ENCODE measurements around the gene EHMT2.
"Not testable (repeated sequence)": the region's sequence is repeated elsewhere in the genome, so short reads cannot be mapped to it uniquely, and the experiment has no call there.

EHMT2 gene

DNA sequence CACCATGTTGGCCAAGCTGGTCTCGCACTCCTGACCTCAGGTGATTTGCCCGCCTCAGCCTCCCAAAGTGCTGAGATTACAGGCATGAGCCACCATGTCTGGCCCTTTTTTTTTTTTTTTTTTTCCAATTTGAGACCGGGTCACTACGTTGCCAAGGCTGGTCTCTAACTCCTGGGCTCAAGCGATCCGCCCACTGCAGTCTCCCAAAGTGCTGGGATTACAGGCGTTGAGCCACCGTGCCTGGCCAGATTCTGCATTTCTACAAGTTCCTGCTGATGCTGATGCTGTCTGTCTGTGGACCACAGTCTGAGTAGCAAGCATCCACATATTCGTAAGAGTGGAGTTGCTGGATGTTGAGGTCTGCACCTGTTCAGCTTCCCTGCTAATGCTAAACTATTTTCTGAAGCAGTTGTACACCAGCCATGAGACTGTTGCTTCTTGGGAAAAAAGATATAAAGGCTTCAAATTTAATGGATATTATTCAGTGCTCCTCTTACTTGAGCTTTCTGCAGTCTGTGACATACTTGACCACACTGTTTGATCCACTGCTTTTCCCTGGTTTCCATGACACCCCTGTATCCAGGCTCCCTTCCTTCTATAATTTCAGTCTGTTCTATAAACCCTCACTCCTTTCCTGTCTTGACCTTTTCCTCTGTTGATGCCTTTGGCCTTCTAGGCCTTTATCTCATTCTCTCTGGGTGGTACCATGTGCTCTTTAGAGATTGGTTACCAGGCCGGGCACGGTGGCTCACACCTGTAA is 14.5 kb upstream of the EHMT2 start:
- FAIRE-seq = no peak

DNA sequence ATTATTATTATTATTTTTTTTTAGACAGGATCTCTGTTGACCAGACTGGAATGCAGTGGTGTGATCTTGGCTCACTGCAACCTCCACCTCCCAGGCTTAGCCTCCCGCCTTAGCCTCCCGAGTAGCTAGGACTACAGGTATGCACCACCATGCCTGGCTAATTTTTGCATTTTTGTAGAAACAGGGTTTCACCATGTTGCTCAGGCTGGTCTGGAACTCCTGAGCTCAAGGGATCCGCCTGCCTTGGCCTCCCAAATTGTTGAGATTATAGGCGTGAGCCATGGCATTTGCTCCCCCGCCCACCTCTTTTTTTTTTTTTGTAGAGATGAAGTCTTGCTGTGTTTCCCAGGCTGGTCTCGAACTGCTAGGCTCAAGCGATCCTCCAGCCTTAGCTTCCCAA is 11.8 kb upstream of the EHMT2 start:
- not testable (repeated sequence) for FAIRE-seq

DNA sequence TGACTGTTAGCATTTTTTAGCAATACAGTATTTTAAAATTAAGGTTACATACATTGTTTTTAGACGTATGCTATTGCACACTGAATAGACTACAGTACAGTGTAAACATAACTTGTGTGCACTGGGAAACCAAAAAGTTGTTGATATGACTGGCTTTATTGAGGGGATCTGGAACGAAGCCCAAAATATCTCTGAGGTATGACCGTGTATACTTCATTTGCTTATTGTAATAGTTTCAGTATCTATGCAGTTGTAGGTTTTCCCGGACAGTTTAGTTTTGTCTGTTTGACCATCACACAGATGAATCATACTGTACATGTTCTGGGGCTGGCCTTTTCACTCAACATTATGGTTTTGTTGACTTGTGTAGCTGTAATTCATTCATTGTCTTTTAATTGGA is 11.3 kb upstream of the EHMT2 start:
- FAIRE-seq = no peak

DNA sequence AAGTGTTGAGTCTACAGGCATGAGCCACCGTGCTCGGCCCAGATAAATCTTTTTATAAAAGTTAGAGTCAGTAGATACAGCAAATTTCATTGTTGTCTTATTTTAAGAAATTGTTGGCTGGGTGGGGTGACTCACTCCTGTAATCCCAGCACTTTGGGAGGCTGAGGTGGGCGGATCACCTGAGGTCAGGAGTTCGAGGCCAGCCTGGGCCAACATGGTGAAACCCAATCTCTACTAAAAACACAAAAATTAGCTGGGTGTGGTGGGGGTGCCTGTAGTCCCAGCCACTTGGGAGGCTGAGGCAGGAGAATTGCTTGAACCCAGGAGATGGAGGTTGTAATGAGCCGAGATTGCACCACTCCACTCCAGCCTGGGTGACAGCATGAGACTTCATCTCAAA is 10.8 kb upstream of the EHMT2 start:
- FAIRE-seq = not testable (repeated sequence)

DNA sequence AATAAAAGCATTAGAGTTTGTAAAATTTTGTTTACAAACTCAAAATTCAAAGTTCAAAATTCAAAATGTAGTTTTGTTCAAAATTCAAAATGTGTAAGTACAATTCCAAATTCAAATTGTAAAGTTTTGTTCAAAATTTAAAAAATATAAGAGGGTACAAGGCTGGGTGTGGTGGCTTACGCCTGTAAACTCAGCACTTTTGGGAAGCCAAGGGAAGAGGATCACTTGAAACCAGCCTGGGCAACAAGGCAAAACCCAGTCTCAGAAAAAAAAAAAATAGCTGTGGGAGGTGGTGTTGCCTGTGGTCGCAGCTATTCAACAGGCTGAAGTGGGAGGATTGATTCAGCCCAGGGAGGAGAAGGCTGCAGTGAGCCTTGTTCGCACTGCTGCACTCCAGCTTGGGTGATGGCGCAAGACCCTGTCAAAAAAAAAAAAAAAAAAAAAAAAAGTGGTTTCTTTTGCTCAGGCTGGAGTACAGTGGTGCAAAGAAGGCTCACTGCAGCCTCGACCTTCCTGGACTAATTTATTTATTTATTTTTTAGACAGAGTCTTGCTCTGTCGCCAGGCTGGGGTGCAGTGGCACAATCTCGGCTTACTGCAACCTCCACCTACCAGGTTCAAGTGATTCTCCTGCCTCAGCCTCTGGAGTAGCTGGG is 9.8 kb upstream of the EHMT2 start:
- no peak for FAIRE-seq

DNA sequence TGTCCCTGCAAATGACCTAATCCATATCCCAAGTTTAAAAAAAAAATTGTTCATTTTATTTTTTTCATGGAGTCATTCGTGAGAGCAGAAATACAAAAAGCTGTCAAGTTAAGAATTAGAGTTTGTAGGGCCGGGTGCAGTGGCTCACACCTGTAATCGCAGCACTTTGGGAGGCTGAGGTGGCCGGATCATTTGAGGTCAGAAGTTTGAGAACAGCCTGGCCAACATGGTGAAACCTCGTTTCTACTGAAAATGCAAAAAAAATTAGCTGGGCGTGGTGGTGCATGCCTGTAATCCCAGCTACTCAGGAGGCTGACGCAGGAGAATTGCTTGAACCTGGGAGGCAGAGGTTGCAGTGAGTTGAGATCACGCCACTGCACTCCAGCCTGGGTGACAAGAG is 9.2 kb upstream of the EHMT2 start:
- FAIRE-seq = not testable (repeated sequence)

DNA sequence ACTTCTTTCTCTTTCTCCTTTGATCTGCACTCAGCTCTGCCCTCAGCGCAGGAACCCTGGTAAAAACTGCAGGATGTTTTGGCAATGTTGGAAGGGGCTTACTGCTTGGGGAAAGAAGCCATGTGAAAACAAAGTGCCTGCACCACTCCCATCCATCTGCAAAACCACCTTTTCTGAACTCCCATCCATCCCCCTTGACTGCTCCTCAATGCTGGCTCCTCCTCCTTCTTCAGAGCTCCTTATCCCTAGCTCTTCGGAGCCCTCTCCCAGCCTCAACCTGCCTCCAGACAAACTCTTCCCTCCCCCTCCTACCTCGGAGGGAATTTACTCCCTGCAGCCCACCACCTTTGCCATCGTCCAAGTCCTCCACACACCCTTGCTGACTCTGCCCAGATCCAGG is 8.6 kb upstream of the EHMT2 start:
- FAIRE-seq = no peak

DNA sequence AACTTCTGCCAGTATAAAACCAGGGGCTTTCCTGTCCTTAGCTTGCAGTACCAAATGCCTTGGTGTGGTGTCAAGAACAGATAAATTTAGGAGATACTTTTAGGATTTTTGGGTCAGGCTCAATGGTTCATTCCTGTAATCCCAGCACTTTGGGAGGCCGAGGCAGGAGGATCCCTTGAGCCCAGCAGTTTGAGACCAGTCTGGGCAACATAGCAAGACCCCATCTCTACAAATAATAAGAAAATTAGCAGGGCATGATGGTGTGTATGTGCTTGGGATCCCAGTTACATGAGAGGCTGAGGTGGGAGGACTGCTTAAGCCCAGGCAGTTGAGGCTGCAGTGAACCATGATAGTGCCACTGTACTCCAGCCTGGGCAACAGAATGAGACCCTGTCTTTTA is 7.5 kb upstream of the EHMT2 start:
- FAIRE-seq = no peak

DNA sequence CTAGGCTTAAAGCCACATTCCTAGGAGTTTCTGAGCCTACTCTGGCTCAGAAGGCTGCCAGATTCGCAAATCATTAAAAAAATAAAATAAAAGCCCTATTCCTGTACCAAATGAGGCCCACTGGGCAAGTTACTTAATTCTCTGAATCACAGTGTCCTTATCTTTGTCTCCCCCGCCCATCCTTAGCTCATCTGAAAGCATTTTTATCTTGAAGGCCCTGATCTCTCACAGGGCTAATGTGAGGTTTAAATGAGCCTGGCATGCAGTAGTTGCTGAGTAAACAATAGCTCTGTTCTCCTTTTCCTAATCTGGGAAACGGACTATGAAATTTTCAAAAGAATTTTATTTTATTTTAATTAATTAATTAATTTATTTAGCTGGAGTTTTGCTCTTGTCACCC is 6.5 kb upstream of the EHMT2 start:
- FAIRE-seq = no peak

DNA sequence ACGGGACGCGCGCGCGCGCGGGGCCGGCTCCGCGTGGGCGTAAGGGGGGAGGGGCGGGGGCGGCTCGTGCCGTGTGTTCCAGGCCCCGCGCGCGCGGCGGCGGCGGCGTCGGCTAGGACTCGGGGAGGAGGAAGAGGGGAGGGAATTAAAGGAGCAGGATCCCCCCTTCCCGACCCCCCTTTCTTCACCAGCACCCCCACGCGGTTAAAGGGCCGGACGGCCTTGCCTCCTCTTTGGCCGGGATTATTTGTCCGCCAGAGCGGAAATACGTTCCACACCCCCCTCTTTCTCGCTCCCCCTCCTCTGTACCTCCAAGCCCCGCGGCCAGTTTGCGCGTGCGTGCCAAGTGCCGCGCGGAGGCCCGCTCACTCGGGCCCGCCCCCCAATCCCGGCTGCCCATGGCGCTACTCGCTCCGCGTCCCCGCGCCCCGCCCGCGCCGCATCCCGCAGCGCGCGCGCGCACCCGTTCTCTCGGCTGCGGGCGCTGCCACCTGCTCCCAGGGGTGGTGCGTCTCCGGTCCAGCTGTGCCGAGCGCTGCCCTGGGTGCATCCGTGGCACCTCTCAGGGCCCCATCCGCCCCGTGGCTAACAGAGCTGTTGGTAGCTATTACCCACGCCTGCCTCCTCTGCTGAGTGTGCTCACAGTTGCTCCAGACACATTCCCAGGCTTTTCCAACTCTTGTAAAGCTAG is 4.6 kb upstream of the EHMT2 start, which contains the start of gene ZBTB12:
TSS of gene ZBTB12 (minus strand) at position 134 of the 691 bp plus-strand sequence. CDS start 781 bp downstream, outside the sequence.
- no peak for FAIRE-seq

DNA sequence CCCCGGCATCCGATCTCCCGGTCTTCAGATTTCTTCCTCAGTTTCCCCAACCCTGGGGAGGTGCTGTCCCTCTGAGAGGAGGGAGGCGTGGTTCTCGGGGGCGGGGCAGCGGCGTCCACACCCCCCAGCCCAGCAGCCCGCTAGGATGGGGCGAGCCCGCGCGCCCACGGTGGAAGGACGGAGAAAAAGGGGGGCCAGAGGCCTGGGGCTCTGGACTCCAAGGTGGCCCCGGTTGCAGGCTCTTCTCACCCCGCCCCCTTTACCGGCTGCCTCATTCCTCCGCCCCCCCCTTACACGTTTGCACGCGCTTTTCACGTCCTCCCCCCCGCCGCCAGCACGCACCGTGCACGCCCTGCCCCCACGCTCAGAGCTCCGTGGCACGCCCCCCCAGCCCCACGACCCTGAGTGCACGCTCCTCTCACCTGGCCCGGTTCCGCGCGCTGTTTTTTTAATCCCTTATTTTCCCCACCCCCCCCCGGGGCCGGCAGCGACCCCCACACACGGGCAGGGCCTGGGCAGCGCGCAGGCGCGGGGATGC is 4.0 kb upstream of the EHMT2 start:
- FAIRE-seq = no peak

DNA sequence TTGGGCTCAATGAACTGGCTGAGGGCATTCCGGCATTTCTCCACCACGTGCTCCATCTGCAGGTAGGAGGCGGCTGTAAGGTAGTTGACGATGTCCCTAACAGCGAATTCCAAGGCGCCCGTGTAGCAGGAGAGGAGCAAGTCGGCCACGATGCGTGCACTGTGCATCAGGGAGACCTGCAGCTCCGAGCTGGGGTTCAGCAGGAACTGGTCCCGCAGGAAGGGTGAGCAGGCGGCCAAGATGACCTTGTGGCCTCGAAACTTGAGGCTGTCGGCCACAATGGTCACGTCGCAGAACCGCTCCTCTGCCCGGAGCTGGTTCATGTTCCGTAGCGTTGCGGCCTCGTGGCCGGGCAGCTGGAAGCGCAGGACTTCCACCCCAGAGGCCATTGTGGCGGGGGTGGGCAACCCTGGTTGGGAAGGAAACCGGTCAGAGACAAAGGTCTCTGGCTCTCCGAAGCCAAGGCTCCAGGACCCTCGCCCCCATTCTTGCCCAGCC is 3.5 kb upstream of the EHMT2 start:
- FAIRE-seq = no peak

DNA sequence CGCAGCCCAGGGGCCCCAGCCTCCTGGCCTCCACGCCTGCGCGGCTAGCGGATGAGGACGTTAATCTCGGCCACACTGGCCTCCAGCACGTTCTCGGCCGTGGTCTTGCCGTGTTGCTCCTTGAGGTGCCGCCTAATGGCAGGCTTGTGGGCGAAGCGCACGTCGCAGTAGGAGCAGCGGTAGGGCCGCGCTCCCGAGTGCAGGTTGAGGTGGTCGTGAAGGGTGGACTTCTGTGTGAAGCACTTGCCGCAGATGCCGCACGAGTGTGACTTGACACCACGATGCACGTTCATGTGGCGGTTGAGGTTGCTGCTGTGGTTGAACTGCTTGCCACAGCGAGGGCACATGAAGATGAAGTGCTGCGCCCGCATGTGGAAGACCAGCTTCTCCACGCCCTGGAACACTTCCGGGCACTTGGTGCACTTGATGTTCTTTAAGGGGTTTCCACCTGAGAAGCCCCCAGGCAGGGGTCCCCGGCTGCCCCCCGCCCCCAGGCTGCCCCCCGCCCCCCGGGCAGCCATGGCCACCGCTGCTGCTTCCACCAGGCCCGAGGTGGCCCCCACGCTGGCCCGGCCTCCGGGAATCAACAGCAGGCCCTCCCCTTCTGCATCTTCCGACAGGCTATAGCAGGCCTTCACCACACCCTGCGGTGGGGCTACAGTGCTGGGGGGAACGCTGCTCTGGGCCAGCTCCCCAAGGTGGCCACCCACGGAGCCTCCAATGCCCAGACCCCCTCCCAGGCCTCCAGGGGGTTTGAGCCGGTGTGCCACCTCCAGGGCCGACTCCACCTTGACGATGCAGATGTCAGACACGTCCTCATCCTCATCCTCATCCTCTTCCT is 2.6 kb upstream of the EHMT2 start:
- no peak for FAIRE-seq

DNA sequence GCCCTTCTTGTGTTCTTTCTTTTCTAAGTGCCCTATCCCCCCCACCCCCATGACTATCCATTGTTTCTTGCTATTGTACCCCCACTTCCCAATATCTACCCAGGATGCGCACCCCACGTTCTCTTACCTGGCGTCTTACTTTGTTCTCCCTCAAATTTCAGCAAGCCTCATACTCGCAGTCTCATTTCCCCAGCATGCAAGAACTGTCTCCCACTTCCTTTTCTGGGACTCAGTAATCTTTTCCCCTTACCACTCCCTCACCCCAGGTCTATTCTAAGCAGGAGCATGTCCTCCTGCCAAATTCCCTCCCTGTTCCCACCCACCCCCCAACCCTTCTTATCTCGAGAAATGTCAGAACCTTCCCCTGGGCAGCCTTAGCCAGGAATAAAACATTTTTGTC is 1.7 kb upstream of the EHMT2 start:
- FAIRE-seq = no peak

DNA sequence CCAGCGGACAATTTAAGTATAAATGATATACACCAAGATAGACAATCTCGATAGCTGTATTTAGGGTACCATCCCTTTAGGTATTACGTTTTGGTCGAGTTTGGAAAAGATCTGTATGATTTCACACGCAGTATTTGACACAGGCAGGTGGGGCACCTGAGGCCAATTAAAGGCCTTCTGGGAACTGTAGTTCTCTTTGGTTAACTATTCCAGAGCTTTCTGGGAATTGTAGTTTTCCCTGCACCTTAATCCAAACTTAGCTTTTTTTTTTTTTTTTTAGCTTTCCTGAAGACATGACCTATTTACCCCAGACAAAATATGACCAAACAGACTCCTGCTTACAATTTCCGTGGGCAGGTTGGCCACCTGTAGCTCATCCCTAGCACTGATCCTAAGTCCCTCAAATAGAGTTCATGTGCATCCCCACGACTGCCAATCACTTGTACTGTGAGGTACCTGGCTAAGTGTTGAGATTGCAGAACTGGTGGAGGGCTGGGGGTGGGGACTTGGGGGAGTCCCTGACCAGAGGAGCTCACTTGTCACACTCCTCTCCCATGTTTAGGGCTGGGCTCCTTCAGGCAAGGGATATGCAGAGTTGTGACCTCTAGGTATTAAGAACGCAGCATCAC is 999 bp upstream of the EHMT2 start:
- peak; percentile 91 for FAIRE-seq

DNA sequence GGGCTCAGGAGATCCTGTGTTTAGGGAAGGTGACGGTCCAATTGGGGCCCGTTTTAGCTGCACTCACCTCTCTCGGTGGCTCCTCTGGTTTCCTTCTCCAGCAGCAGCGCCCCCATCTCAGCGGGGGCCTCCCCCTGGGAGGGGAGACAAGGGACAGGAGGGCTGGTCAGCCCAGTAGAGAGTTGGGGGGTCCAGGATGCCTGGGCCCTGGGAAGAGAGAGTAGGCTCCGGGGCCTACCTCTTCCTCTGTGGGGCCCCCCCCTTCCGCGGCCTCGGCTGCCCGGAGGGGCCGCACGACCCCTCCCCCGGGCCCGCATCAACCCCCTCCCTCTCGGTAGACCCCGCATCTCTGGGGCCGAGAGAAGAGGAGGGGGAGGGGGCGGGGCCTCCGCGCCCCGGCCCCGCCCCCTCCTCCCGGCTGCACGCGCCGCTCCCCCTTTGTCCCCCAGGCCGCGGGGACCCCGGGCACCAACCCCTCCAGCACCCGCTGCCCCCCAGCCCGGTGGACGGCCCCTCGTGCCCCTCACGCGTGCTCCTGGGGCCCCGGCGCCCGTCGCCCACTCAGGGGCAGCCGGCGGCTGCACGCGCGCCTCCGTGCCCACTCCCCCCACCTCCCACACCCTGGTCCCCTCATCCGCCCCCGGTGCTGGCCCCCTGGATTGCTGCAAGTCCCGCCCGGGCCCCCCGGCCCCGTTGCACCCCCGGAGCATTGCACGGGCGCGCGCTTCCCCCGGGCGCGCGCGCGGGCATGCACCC is 464 bp downstream of the EHMT2 start:
- FAIRE-seq = no peak

DNA sequence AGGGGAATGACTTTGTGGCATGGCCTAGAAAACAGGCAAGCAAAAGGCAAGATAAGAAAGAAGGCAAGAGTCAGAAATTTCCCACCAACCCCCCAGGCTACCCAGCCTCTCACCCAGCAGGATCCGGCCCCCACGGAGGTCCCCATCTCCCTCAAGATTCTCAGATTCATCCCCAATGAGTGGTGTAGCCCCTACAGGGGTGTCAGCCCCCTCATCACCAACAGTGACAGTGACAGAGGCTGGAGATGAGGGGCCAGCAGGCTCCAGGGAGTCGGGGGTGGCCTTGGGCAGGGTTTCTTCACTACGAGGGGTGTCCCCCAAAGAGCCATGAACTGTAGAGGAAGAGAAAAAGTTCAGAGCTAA is 1.0 kb downstream of the EHMT2 start:
- no peak for FAIRE-seq

DNA sequence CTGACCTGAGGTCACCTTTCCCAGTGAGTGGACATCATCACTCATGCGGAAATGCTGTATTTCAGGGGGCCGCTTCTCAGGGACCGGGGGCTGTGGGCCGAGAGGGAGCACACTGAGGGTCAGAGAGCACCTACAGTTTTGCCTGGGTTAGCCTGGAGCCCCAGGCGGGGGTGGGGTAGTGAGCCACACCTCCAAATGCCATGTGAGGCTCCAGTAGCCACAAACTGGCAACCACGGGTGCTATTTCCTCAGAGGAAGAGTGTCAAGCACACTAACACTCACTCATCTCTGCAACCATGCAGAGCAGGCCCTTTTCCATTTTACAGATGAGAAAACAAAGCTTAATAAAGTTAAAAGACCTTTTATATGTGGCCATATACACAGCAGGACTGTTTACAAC is 4.7 kb downstream of the EHMT2 start:
- no peak for FAIRE-seq

DNA sequence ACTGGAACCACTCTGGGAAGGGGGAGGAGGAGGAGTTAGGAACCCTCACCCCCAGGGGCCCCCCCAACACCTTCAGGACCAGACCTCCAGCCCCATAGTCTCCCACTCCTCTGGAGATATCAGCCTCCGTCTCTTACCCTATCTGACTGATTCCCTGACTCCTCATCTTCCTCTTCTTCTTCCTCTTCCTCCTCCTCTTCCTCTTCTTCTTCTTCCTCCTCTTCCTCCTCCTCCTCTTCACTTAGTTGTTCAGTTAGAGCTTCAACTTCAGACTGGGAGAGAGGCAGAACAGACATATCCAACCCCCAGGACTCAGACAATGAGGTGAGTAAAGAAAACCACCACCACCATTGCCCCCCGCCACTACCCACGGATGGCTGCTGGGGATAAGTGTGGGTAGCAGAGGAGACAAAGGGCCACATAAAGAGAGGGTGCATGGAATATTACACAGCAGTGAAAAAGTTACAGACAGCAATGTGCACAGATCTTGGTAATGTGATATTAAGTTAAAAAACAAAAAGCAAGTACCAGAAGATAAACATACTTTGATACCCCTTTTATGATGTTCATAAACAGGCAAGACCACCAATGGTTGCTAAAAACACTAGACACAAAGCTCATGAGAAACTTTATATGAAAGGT is 8.0 kb downstream of the EHMT2 start:
- FAIRE-seq = no peak

DNA sequence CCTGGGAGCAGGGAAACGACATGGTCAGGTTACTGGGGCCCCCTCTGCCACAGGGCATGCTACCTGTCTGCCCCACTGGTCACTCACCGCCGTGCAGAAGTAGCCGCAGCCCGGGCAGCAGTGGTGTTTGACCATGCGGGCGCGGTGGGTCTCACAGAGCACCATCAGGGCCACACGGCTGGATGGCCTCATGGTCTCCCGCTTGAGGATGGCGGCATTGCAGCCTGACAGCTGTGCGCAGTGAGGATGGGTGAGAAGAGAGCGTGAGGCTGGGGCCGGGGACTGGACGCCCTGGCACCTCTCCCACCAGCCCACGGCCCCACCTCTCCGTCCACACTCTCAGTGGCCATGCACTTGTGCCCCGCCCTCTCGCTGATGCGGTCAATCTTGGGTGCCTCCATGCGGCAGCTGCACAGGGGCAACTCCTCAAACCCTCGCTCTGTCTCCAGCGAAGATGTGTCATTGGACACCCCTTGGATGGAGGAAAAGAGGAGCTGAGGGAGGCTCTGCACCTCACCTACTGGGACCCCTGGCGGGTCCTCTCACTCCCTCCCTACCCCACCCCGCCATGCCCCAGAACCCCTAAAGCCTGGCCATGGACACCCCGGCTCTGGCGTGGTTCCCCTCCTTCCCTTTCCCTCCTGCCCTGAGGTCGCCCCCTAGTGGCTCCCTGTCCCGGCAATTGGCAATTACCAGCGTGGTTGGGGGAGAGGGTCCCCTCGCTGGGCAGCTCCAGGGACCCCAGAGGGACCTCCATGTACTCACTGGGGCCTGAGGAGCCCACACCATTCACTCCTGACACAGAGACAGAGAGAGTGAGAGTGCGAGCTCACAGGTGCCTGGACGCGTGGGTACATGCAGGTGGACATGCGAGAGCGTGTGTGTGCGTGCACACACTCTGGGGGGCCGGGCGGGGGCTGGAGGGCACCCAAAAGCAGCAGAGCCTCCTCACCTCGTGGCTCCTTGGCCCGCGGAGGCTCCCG is 8.9 kb downstream of the EHMT2 start:
- no peak for FAIRE-seq
